ENCODE measurements around the gene CHMP6. TPM values are rescaled to one million over a fixed set of nuclear protein-coding genes. Genes with fewer than 3 reads are reported as not detected.

The CHMP6 gene
- total RNA-seq, 1 donor from 2014 or later, result 27.8 TPM

DNA sequence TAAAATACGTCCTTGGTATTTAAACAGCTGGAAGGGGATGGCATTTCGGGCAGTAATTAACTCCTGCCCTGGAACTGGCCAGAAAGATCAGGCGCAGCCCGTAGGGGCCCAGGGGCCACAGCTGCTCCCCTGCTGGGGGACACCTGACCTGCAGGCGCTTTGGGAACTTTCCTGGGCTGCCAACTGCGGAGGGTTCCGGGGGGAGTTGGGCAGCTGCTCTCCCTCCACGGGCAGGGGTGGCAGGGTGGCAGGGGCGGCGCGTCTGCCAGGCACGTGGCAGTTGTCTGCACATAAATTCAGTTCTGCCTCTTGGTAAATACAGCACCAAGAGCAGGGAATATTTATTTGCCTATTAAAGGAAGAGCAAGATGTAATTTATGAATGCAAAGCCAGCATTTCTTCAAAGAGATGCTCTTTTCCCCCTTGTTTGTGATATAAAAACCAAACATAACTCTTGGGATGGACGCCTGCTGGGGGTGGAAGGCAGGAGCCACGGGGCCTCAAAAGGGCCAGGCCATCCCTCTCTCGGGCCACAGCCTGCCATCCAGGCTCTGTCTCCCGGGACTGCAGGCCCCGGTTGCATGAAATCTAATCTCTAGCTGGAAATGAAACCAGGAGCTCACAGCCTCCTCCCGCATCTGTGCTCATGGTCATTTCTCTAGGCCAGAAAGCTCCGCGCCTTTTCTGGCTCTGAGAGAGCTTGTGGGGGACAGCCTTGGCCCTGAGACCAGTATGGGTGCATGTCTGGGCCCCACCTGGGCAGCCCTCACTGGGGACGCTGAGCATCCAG lies 29.9 kb upstream of the CHMP6 start:
- TF ChIP-seq, protein P1, sequence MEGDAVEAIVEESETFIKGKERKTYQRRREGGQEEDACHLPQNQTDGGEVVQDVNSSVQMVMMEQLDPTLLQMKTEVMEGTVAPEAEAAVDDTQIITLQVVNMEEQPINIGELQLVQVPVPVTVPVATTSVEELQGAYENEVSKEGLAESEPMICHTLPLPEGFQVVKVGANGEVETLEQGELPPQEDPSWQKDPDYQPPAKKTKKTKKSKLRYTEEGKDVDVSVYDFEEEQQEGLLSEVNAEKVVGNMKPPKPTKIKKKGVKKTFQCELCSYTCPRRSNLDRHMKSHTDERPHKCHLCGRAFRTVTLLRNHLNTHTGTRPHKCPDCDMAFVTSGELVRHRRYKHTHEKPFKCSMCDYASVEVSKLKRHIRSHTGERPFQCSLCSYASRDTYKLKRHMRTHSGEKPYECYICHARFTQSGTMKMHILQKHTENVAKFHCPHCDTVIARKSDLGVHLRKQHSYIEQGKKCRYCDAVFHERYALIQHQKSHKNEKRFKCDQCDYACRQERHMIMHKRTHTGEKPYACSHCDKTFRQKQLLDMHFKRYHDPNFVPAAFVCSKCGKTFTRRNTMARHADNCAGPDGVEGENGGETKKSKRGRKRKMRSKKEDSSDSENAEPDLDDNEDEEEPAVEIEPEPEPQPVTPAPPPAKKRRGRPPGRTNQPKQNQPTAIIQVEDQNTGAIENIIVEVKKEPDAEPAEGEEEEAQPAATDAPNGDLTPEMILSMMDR (IDR thresholded peaks at IDR 0.05; ENCODE audit: unreplicated experiment), result no peak
- Mint-ChIP-seq H3K9me3 (ENCODE audit: low read depth) (no peaks in the 10 kb centered on the region), H3K36me3 (ENCODE audit: insufficient read depth) (peaks cover 7% of the 10 kb centered on the region), H3K4me3 (ENCODE audit: low read depth) (no peak overlapping the region), H3K27ac (no peak overlapping the region), H3K4me1 (ENCODE audit: low read depth) (no peaks in the 10 kb centered on the region), H3K27me3 (no peaks in the 10 kb centered on the region)
- no peak for DNase-seq (ENCODE audit: low spot score, unreplicated experiment)

DNA sequence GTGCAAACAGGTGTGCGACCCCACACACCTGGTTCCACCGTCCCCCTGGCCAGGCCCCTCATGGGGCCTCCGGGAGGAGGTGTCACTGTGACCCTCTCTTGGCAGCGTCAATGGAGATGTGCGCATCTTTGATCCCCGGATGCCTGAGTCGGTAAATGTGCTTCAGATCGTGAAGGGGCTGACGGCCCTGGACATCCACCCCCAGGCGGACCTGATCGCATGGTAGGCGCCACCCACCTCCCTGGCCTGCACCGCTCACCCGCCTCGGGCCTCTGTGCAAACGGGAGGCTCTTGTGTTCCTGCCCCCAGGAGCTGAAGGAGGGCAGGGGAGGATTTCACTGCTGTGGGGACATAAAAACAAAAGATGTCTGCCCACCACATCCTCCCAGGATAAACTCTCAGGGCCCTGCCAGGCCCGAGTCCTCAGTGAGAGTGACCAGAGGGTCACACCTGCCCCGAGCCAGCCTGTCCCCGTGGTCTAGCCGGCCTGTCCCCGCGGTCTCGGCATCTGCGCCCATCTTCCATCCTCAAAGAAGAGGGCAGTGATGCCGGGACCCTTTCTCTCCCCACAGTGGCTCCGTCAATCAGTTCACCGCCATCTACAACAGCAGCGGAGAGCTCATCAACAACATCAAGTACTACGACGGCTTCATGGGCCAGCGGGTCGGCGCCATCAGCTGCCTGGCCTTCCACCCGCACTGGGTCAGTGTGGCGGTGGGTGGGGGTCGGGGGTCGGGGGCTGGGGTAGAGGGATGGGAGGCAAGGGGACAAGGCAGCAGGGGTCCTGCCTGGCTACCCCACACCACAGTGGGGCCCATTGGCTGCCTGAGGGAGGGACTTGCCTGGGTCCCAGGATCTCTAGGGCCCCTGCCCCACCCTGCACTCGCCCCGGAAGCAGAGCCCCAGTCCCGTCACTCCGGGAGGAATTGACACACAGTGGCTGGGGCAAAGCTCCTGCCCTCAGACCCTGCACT lies 29.0 kb upstream of the CHMP6 start:
- Mint-ChIP-seq H3K9me3 (ENCODE audit: low read depth) (no peaks in the 10 kb centered on the region), H3K27ac (no peak overlapping the region)

DNA sequence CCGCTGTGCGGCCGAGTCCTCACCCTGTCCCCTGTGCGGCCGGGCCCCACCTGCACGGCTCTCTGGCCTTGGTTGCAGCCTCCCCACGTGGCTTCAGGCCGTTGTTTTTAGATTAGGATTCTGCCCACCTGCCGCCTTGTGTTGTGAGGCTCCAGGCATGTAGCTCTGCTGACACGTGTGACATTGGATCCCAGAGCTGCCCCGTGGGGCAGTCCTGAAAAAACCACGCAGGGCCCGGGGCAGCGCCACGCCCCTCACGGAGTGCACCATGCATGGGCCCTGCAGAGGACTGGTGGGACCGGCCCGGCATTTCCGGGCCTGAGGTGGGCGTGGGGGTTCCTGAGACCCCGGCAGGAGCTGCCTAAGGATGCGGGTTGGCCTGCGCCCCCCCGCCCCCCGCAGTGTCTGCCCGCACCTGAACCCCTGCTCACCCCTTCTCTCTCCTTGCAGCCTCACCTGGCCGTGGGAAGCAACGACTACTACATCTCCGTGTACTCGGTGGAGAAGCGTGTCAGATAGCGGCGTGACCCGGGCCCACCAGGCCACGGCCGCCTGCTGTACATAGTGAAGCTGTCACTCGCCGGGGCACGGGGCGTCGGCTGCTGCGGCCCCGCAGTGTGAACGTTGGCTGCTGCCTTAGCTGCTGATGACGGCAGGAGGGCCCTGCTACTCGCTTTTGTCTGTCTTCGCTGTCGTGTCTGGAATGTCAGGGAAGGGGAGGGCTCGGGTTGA lies 27.7 kb upstream of the CHMP6 start:
- TF ChIP-seq, protein P1 (IDR thresholded peaks at IDR 0.05; ENCODE audit: unreplicated experiment), result no peak
- Mint-ChIP-seq H3K36me3 (ENCODE audit: insufficient read depth) (peaks cover 7% of the 10 kb centered on the region), H3K27ac (no peak overlapping the region), H3K4me3 (ENCODE audit: low read depth) (no peak overlapping the region), H3K9me3 (ENCODE audit: low read depth) (no peaks in the 10 kb centered on the region), H3K4me1 (ENCODE audit: low read depth) (peaks cover 1% of the 10 kb centered on the region), H3K27me3 (no peaks in the 10 kb centered on the region)
- DNase-seq (ENCODE audit: low spot score, unreplicated experiment), result no peak

More for the DNA sequence above, 29.0 kb upstream of the CHMP6 start:
- H3K4me1 Mint-ChIP-seq (ENCODE audit: low read depth), result no peaks in the 10 kb centered on the region
- TF ChIP-seq, protein P1 (IDR thresholded peaks at IDR 0.05; ENCODE audit: unreplicated experiment), result no peak
- no peak overlapping the region for H3K4me3 Mint-ChIP-seq (ENCODE audit: low read depth)
- H3K27me3 Mint-ChIP-seq, result no peaks in the 10 kb centered on the region
- no peak for DNase-seq (ENCODE audit: low spot score, unreplicated experiment)
- peaks cover 7% of the 10 kb centered on the region for H3K36me3 Mint-ChIP-seq (ENCODE audit: insufficient read depth)

DNA sequence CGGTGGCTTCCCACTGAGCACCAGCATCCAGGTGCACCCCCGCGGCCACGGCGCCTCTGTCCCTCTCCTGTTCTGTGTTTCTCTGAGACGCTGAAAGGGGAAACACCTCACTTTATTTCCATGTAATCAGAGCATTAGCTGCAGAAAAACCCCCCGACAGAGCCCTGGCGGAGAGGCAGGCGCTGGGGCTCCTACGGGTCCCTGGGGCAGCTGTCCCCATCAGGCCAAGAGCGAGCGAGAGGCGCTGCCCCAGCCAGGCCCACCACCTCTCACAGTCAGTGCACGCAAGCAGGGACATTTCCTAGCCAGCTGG lies 27.1 kb upstream of the CHMP6 start:
- H3K9me3 Mint-ChIP-seq (ENCODE audit: low read depth), result no peaks in the 10 kb centered on the region
- DNase-seq (ENCODE audit: low spot score, unreplicated experiment), result no peak
- no peak overlapping the region for H3K4me3 Mint-ChIP-seq (ENCODE audit: low read depth)
- no peaks in the 10 kb centered on the region for H3K27me3 Mint-ChIP-seq
- TF ChIP-seq, protein P1 (IDR thresholded peaks at IDR 0.05; ENCODE audit: unreplicated experiment), result no peak
- H3K36me3 Mint-ChIP-seq (ENCODE audit: insufficient read depth), result peaks cover 7% of the 10 kb centered on the region
- peaks cover 1% of the 10 kb centered on the region for H3K4me1 Mint-ChIP-seq (ENCODE audit: low read depth)
- no peak overlapping the region for H3K27ac Mint-ChIP-seq

Measured in progenitor cell of endocrine pancreas (in vitro differentiated cells).